ENCODE results near the gene PRRX2. TPM values are rescaled to one million over a fixed set of nuclear protein-coding genes. Genes with fewer than 3 reads are reported as not detected.

The PRRX2 gene
- total and polyA plus RNA-seq, 2 of the 4 experiments (the other 2 are of a cell fraction), result 12.7 to 35.5 TPM

- no peak overlapping the region for H2AK9ac ChIP-seq (replicated peaks; ENCODE audit: low read depth, low read length, poor library complexity)
- POLR2A ChIA-PET (ENCODE audit: unreplicated experiment), result no interaction called here
These were observed 91.6 kb downstream of the PRRX2 start for GRCh38 chr9:129757045-129757444.

More at GRCh38 chr9:129757045-129757444, 91.6 kb downstream of the PRRX2 start:
- H3K79me1 ChIP-seq (ENCODE audit: low read depth in 1 of 2, low read length in 2 of 2), result peaks cover 0 to 3% of the 10 kb centered on the region in 2 experiments; a peak in 2 of 4 replicates
- dilution Hi-C loops (cut with HindIII; ENCODE audit: low sequenced_read_pairs, unreplicated experiment) (no loop called here), in situ Hi-C loops (cut with MboI; ENCODE audit: low sequenced_read_pairs) (no loop called here), intact Hi-C loops (cut with micrococcal nuclease) (no loop called here)
- DNase-seq, result no peak
- no peak overlapping the region for H3K9ac ChIP-seq (ENCODE audit: low read depth, low read length)
- no peak overlapping the region for H3K56ac ChIP-seq (ENCODE audit: extremely low read depth, insufficient read depth, low read length)
- no peaks in the 10 kb centered on the region for H3K36me3 ChIP-seq (ENCODE audit: control insufficient read depth, insufficient read depth, low read length)
- no peak overlapping the region for H2BK20ac ChIP-seq (ENCODE audit: low read depth, low read length)
- no peaks in the 10 kb centered on the region; the same call in 1 of the 2 replicates for H4K20me1 ChIP-seq (ENCODE audit: insufficient read depth, low read length)
- CTCF ChIA-PET, result interaction anchor here (1.0 kb wide), 1 partner anchor 19 kb away, joined by 3 read pairs; no protein-coding TSS in a partner anchor
- no peaks in the 10 kb centered on the region for H3K9me3 ChIP-seq (ENCODE audit: control insufficient read depth, insufficient read depth, low read length)
- no peak for ATAC-seq (ENCODE audit: low read depth)
- no peak overlapping the region for H3K27ac ChIP-seq (ENCODE audit: insufficient read depth, low read length)
- no peak overlapping the region; the same call in 1 of the 2 replicates for H3K18ac ChIP-seq (ENCODE audit: low read depth, low read length)
- peak overlapping the region in 1 of 2 experiments; percentile 18; a peak in 1 of 4 replicates for H4K8ac ChIP-seq (ENCODE audit: low read depth in 2 of 2, low read length in 2 of 2)
- no peak overlapping the region for H2AFZ ChIP-seq (replicated peaks; ENCODE audit: low read length, poor library complexity)
- H3K23ac ChIP-seq (ENCODE audit: low read depth, low read length), result no peak overlapping the region
- TF ChIP-seq USF2 (IDR thresholded peaks at IDR 0.05; ENCODE audit: low read depth, low read length) (no peak), MAZ (IDR thresholded peaks at IDR 0.05; ENCODE audit: borderline replicate concordance, low read depth, low read length) (no peak), NFE2L2 (IDR thresholded peaks at IDR 0.05; ENCODE audit: low read depth, low read length) (no peak), MXI1 (IDR thresholded peaks at IDR 0.05; ENCODE audit: borderline replicate concordance, low read depth, low read length) (no peak), CHD1 (IDR thresholded peaks at IDR 0.05; ENCODE audit: low read depth, low read length) (no peak), SMC3 (IDR thresholded peaks at IDR 0.05; ENCODE audit: low read depth, low read length) (no peak), POLR2A (IDR thresholded peaks at IDR 0.05; ENCODE audit: low read depth, low read length) (no peak), RCOR1 (IDR thresholded peaks at IDR 0.05; ENCODE audit: insufficient replicate concordance, low read length) (no peak), RFX5 (IDR thresholded peaks at IDR 0.05; ENCODE audit: low read depth, low read length) (no peak), RAD21 (IDR thresholded peaks at IDR 0.05; ENCODE audit: low read length) (no peak), FOS (IDR thresholded peaks at IDR 0.05; ENCODE audit: low read depth, low read length) (no peak), CTCF (conservative IDR thresholded peaks at IDR 0.05; ENCODE audit: low read depth, low read length) (no peak), BHLHE40 (IDR thresholded peaks at IDR 0.05; ENCODE audit: low read depth, low read length) (no peak), MAFK (IDR thresholded peaks at IDR 0.05; ENCODE audit: low read depth, low read length) (no peak), CEBPB (IDR thresholded peaks at IDR 0.05; ENCODE audit: low read depth, low read length) (no peak)
- H3K14ac ChIP-seq (replicated peaks; ENCODE audit: low read depth, low read length), result no peak overlapping the region
- H3K4ac ChIP-seq (ENCODE audit: low read depth, low read length), result no peak overlapping the region
- 0 out of 2 replicates have a peak, but pooled peaks cover 3% of the 10 kb centered on the region for H3K27me3 ChIP-seq (ENCODE audit: control insufficient read depth, insufficient read depth, low read length)
- no TSS peak for BruUV-seq (replicated peaks)
- no peak overlapping the region for H3K4me3 ChIP-seq (ENCODE audit: insufficient read depth, low read depth, low read length)
- peak overlapping the region; percentile 61; the same call in 1 of the 2 replicates for H4K91ac ChIP-seq (ENCODE audit: insufficient read depth, low read depth, low read length)
- 58% methylated on average over 4 of the region's 9 CpGs; no CpG with 5 or more reads in 1 of the 2 experiments for WGBS, 2 experiments (ENCODE audit: extremely low coverage in 2 of 2, insufficient read length in 1 of 2)
- H3K9me1 ChIP-seq (ENCODE audit: insufficient read depth, low read length), result peaks cover 8% of the 10 kb centered on the region
- H2BK15ac ChIP-seq (ENCODE audit: low read depth, low read length), result peak overlapping the region; percentile 21; the same call in 1 of the 3 replicates
- no peak overlapping the region for H4K5ac ChIP-seq (ENCODE audit: low read depth, low read length)
- no peak overlapping the region for H2BK5ac ChIP-seq (ENCODE audit: low read depth, low read length, poor library complexity, severe bottlenecking)
- peak overlapping the region; percentile 25; the same call in 1 of the 2 replicates for H2AK5ac ChIP-seq (ENCODE audit: low read depth, low read length)
- 0 out of 2 replicates have a peak overlapping the region, but pooled peaks have one; percentile 25 for H2BK120ac ChIP-seq (ENCODE audit: low read depth, low read length)
- H3K4me1 ChIP-seq (ENCODE audit: control insufficient read depth, insufficient read depth, low read length), result peaks cover 10% of the 10 kb centered on the region
- no peak overlapping the region for H3K4me2 ChIP-seq (ENCODE audit: low read depth, low read length)

Measured in IMR-90 (cell line).